MM.1S (cell line): ENCODE measurements around the gene SSTR1.

Experiments used
- DNase-seq: peaks from one replicate; pipeline ENCODE4 v3.0.0-alpha.2; 2015
- H2AFZ ChIP-seq: fragments of 300-600 bp; sonication (generic); 2 replicates; pipeline ENCODE4 v1.6.0; 2016; ENCODE audit warnings: antibody characterized with exemption, low read length
- H3F3A ChIP-seq: fragments of 300-600 bp; sonication (generic); 2 replicates; pipeline ENCODE4 v1.6.1; 2016; ENCODE audit warnings: mild to moderate bottlenecking, antibody characterized with exemption, low read length, moderate library complexity, mixed read lengths; ENCODE audit not compliant: insufficient read depth
- H3K27ac ChIP-seq: fragments of 300-600 bp; sonication (generic); 2 replicates; pipeline ENCODE4 v1.5.1; 2016; ENCODE audit warnings: mild to moderate bottlenecking, low read length
- H3K27me3 ChIP-seq: fragments of 300-600 bp; sonication (generic); replicated peaks from 2 replicates; pipeline ENCODE4 v1.6.0; 2016; ENCODE audit warnings: low read length; ENCODE audit not compliant: insufficient read depth
- H3K36me3 ChIP-seq: fragments of 300-600 bp; sonication (generic); replicated peaks from 2 replicates; pipeline ENCODE4 v1.6.1; 2016; ENCODE audit warnings: mild to moderate bottlenecking, low read length, mixed read lengths; ENCODE audit not compliant: insufficient read depth
- H3K4me1 ChIP-seq: fragments of 300-600 bp; sonication (generic); 2 replicates; pipeline ENCODE4 v1.6.1; 2016; ENCODE audit warnings: low read length, mixed read lengths
- H3K4me2 ChIP-seq: fragments of 300-600 bp; sonication (generic); 2 replicates; pipeline ENCODE4 v1.6.0; 2016; ENCODE audit warnings: low read depth, low read length
- H3K4me3 ChIP-seq: fragments of 300-600 bp; sonication (generic); 2 replicates; pipeline ENCODE4 v1.5.1; 2016; ENCODE audit warnings: low read length, mixed read lengths
- H3K79me2 ChIP-seq: fragments of 300-600 bp; sonication (generic); 2 replicates; pipeline ENCODE4 v1.6.1; 2016; ENCODE audit warnings: mixed run types, low read length, mixed read lengths
- H3K9ac ChIP-seq: fragments of 300-600 bp; sonication (generic); 2 replicates; pipeline ENCODE4 v1.6.1; 2016; ENCODE audit warnings: low read length, mixed read lengths
- H3K9me2 ChIP-seq: fragments of 300-600 bp; sonication (generic); replicated peaks from 2 replicates; pipeline ENCODE4 v1.6.1; 2016; ENCODE audit warnings: mild to moderate bottlenecking, low read length, mixed read lengths; ENCODE audit not compliant: insufficient read depth
- H3K9me3 ChIP-seq: fragments of 300-600 bp; sonication (generic); replicated peaks from 2 replicates; pipeline ENCODE4 v1.6.1; 2016; ENCODE audit warnings: mild to moderate bottlenecking, low read length, mixed read lengths; ENCODE audit not compliant: insufficient read depth
- H4K20me1 ChIP-seq: fragments of 300-600 bp; sonication (generic); 2 replicates; pipeline ENCODE4 v1.6.1; 2016; ENCODE audit warnings: mild to moderate bottlenecking, low read length, moderate library complexity, mixed read lengths; ENCODE audit not compliant: insufficient read depth
- CTCF ChIP-seq: fragments of 300-600 bp; sonication (generic); IDR thresholded peaks from 2 replicates; pipeline ENCODE4 v1.5.1; 2016; ENCODE audit warnings: antibody characterized with exemption, low read length, mixed read lengths
- EZH2 ChIP-seq: fragments of 300-600 bp; sonication (generic); optimal IDR thresholded peaks from 2 replicates; pipeline ENCODE3; 2017; ENCODE audit warnings: low read depth, mild to moderate bottlenecking, antibody characterized with exemption, low read length, mixed read lengths
- EZH2phosphoT487 ChIP-seq: fragments of 300-600 bp; sonication (generic); IDR thresholded peaks from 2 replicates; pipeline ENCODE4 v1.6.1; 2018; ENCODE audit warnings: antibody characterized with exemption, low read length

SSTR1 gene

DNA sequence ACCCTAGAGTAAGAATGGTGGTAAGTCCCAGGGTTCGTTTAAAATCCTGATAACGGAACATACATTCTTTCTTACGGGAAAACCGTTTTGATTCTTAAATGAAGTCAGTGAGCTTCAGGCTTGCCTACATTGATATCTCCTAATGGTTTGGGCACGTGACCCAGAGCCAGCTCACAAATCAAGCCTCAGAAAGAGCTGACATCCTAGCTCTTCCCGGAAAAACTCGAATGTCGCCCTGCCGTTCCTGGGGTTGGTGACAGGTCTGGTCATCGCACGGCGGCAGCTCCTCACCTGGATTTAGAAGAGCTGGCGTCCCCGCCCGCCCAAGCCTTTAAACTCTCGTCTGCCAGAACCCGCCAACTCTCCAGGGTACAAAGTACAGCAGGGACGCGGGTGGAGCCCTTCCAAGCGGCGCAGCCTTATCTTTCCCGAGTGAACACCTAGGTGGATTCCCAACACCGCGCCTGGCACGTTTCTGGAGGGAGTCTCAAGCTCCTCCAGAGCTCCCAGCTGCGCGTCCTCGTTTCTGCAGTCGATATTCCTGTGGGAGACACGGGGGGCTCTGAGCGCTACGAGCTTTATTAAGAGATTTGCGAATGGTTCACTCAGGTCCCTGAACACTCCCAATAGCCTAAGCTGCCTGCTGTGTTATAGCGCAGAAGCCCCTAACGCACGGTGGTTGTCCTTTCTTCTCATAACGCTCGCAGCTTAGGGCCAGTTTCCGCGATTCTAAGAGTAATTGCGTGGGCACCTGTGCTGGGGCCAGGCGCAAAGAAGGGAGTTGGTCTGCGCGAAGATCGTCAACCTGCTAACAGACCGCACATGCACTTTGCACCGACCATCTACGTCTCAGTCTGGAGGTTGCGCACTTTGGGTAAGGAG, at the start of gene SSTR1:
TSS of gene SSTR1 (plus strand) at position 169 of the 882 bp plus-strand sequence. CDS start 1,486 bp downstream, outside the sequence.
- H3K27me3 ChIP-seq: no peaks in the 10 kb centered on the region
- TF ChIP-seq CTCF (no peak), EZH2phosphoT487 (no peak), EZH2 (no peak)
- no peak within 1 kb of the TSS for H3K27ac ChIP-seq
- H3K9me2 ChIP-seq: no peaks in the 10 kb centered on the region
- no peaks in the 10 kb centered on the region for H3K79me2 ChIP-seq
- no peaks in the 10 kb centered on the region for H3F3A ChIP-seq
- no peaks in the 10 kb centered on the region for H4K20me1 ChIP-seq
- no peak within 1 kb of the TSS for H3K4me2 ChIP-seq
- H3K36me3 ChIP-seq: no peaks in the 10 kb centered on the region
- no peaks in the 10 kb centered on the region for H3K9me3 ChIP-seq
- no peak within 1 kb of the TSS for H3K4me3 ChIP-seq
- no peak within 1 kb of the TSS for H3K9ac ChIP-seq
- DNase-seq: no peak
- H3K4me1 ChIP-seq: no peaks in the 10 kb centered on the region
- H2AFZ ChIP-seq: no peak within 1 kb of the TSS

DNA sequence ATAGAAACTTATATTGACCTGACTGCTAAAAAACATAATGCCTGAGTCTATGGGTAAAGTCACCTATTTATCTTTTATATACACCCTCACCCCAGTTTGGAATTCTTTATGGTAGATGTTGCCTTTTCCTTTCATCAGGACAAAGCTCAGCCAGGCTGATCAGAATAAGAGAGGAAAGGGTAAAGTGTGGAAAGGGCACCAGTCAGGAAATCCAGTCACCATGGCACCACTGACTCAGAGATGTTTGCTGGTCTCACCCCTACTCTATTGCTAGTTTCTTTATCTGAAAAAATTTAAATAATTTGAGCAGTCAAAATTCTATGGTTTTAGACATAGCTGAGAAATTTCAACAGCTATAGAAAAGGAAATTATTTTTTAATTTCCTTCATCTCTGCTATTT, 49.2 kb upstream of the SSTR1 start:
- Histone ChIP-seq H3K9me3 (no peaks in the 10 kb centered on the region), H2AFZ (no peak overlapping the region), H3K4me1 (no peaks in the 10 kb centered on the region), H3K36me3 (no peaks in the 10 kb centered on the region), H3K4me2 (no peak overlapping the region), H3K9ac (no peak overlapping the region), H3K4me3 (no peak overlapping the region), H3F3A (no peaks in the 10 kb centered on the region), H3K27me3 (no peaks in the 10 kb centered on the region), H3K27ac (no peak overlapping the region), H4K20me1 (no peaks in the 10 kb centered on the region), H3K9me2 (no peaks in the 10 kb centered on the region), H3K79me2 (no peaks in the 10 kb centered on the region)
- no peak for TF ChIP-seq EZH2
- no peak for TF ChIP-seq EZH2phosphoT487
- no peak for TF ChIP-seq CTCF
- DNase-seq: no peak

- Histone ChIP-seq H3K36me3 (no peaks in the 10 kb centered on the region), H3K27ac (no peak overlapping the region), H2AFZ (no peak overlapping the region), H3F3A (no peaks in the 10 kb centered on the region), H4K20me1 (no peaks in the 10 kb centered on the region), H3K9me2 (no peaks in the 10 kb centered on the region), H3K4me2 (no peak overlapping the region), H3K9me3 (no peaks in the 10 kb centered on the region), H3K9ac (no peak overlapping the region), H3K4me1 (no peaks in the 10 kb centered on the region), H3K79me2 (no peaks in the 10 kb centered on the region), H3K27me3 (no peaks in the 10 kb centered on the region), H3K4me3 (no peak overlapping the region)
- no peak for DNase-seq
- TF ChIP-seq EZH2phosphoT487 (no peak), CTCF (no peak), EZH2 (no peak)
These were observed 39.3 kb upstream of the SSTR1 start for GRCh38 chr14:38168416-38168815.
